Measurements from ENCODE around the gene PODXL. TPM values are rescaled to one million over a fixed set of nuclear protein-coding genes. Genes with fewer than 3 reads are reported as not detected.

The PODXL gene
- total RNA-seq, 2 donors from 2014 or later: 523 to 701 TPM

GRCh38 chr7:131513245-131514061 is 43.0 kb downstream of the PODXL start:
- Histone ChIP-seq H3K9ac (ENCODE audit: extremely low read depth, low read length, poor library complexity, severe bottlenecking) (no peak overlapping the region), H3K4me3 (ENCODE audit: low read length) (no peak overlapping the region), H3K27ac (ENCODE audit: low read depth, low read length) (no peak overlapping the region), H3K36me3 (ENCODE audit: control insufficient read depth, insufficient read depth, low read length) (peaks cover 84% of the 10 kb centered on the region), H3K27me3 (ENCODE audit: control insufficient read depth, insufficient read depth, low read length, poor library complexity, severe bottlenecking) (no peaks in the 10 kb centered on the region), H3K4me1 (ENCODE audit: control insufficient read depth, insufficient read depth, low read length) (peaks cover 10% of the 10 kb centered on the region), H3K9me3 (ENCODE audit: control insufficient read depth, low read length) (no peaks in the 10 kb centered on the region)
- 36 to 46% methylated on average over 4 to 11 of the region's 11 CpGs for WGBS, 2 experiments (ENCODE audit: insufficient coverage in 1 of 2, insufficient read length in 1 of 2)
- Mint-ChIP-seq H3K36me3 (ENCODE audit: low read depth) (peaks cover 67% of the 10 kb centered on the region), H3K4me1 (peaks cover 29% of the 10 kb centered on the region), H3K4me3 (no peak overlapping the region), H3K27ac (peak overlapping the region; percentile 98), H3K9me3 (no peaks in the 10 kb centered on the region), H3K27me3 (ENCODE audit: insufficient read depth) (no peaks in the 10 kb centered on the region)
- peak; percentile 98 for TF ChIP-seq CTCF (conservative IDR thresholded peaks at IDR 0.05)
- peak; percentile 97 for DNase-seq

- DNase-seq: no peak
- Mint-ChIP-seq H3K36me3 (ENCODE audit: low read depth) (peaks cover 67% of the 10 kb centered on the region), H3K27me3 (ENCODE audit: insufficient read depth) (no peaks in the 10 kb centered on the region), H3K9me3 (no peaks in the 10 kb centered on the region), H3K4me3 (no peak overlapping the region), H3K27ac (peak overlapping the region; percentile 10), H3K4me1 (peaks cover 27% of the 10 kb centered on the region)
- 94 to 96% methylated on average over 11 to 15 of the region's 15 CpGs for WGBS, 2 experiments (ENCODE audit: insufficient coverage in 1 of 2, insufficient read length in 1 of 2)
- no peak overlapping the region for H3K9ac ChIP-seq (ENCODE audit: extremely low read depth, low read length, poor library complexity, severe bottlenecking)
- H3K4me3 ChIP-seq (ENCODE audit: low read length): no peak overlapping the region
- no peaks in the 10 kb centered on the region for H3K27me3 ChIP-seq (ENCODE audit: control insufficient read depth, insufficient read depth, low read length, poor library complexity, severe bottlenecking)
- H3K9me3 ChIP-seq (ENCODE audit: control insufficient read depth, low read length): no peaks in the 10 kb centered on the region
- H3K36me3 ChIP-seq (ENCODE audit: control insufficient read depth, insufficient read depth, low read length): peaks cover 84% of the 10 kb centered on the region
- no peak for TF ChIP-seq CTCF (conservative IDR thresholded peaks at IDR 0.05)
- no peak overlapping the region for H3K27ac ChIP-seq (ENCODE audit: low read depth, low read length)
- H3K4me1 ChIP-seq (ENCODE audit: control insufficient read depth, insufficient read depth, low read length): peaks cover 10% of the 10 kb centered on the region
Measured at GRCh38 chr7:131511774-131512535, 44.5 kb downstream of the PODXL start.

- H3K27me3 ChIP-seq (ENCODE audit: control insufficient read depth, insufficient read depth, low read length, poor library complexity, severe bottlenecking): no peaks in the 10 kb centered on the region
- peaks cover 27% of the 10 kb centered on the region for H3K4me1 Mint-ChIP-seq
- 81 to 84% methylated on average over 7 to 9 of the region's 9 CpGs for WGBS, 2 experiments (ENCODE audit: insufficient coverage in 1 of 2, insufficient read length in 1 of 2)
- H3K9ac ChIP-seq (ENCODE audit: extremely low read depth, low read length, poor library complexity, severe bottlenecking): no peak overlapping the region
- peaks cover 10% of the 10 kb centered on the region for H3K4me1 ChIP-seq (ENCODE audit: control insufficient read depth, insufficient read depth, low read length)
- no peak overlapping the region for H3K4me3 Mint-ChIP-seq
- H3K27ac ChIP-seq (ENCODE audit: low read depth, low read length): no peak overlapping the region
- H3K36me3 ChIP-seq (ENCODE audit: control insufficient read depth, insufficient read depth, low read length): peaks cover 84% of the 10 kb centered on the region
- peaks cover 74% of the 10 kb centered on the region for H3K36me3 Mint-ChIP-seq (ENCODE audit: low read depth)
- H3K4me3 ChIP-seq (ENCODE audit: low read length): no peak overlapping the region
- no peaks in the 10 kb centered on the region for H3K9me3 ChIP-seq (ENCODE audit: control insufficient read depth, low read length)
- H3K9me3 Mint-ChIP-seq: no peaks in the 10 kb centered on the region
- no peak for TF ChIP-seq CTCF (conservative IDR thresholded peaks at IDR 0.05)
- no peak for DNase-seq
- H3K27ac Mint-ChIP-seq: no peak overlapping the region
- no peaks in the 10 kb centered on the region for H3K27me3 Mint-ChIP-seq (ENCODE audit: insufficient read depth)
Measured at GRCh38 chr7:131511071-131511470, 45.4 kb downstream of the PODXL start.

Measured in endodermal cell (in vitro differentiated cells).